ENCODE data around the gene LRP1.

DNA sequence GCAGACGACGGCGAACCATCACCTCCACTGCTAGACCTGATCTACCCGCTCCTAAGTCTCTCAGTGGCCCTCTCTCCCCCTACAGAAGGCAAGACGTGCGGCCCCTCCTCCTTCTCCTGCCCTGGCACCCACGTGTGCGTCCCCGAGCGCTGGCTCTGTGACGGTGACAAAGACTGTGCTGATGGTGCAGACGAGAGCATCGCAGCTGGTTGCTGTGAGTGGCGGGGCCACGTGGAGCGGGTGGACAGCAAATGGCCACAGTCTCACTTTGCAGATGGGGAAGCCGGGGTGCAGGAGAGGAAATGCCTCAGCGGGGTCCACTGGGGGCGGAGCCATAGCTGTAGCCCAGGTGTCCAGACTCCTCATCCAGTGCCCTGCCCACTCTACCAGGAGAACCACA is 66.9 kb downstream of the LRP1 start:
- TF ChIP-seq, protein P1, sequence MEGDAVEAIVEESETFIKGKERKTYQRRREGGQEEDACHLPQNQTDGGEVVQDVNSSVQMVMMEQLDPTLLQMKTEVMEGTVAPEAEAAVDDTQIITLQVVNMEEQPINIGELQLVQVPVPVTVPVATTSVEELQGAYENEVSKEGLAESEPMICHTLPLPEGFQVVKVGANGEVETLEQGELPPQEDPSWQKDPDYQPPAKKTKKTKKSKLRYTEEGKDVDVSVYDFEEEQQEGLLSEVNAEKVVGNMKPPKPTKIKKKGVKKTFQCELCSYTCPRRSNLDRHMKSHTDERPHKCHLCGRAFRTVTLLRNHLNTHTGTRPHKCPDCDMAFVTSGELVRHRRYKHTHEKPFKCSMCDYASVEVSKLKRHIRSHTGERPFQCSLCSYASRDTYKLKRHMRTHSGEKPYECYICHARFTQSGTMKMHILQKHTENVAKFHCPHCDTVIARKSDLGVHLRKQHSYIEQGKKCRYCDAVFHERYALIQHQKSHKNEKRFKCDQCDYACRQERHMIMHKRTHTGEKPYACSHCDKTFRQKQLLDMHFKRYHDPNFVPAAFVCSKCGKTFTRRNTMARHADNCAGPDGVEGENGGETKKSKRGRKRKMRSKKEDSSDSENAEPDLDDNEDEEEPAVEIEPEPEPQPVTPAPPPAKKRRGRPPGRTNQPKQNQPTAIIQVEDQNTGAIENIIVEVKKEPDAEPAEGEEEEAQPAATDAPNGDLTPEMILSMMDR (conservative IDR thresholded peaks at IDR 0.05; ENCODE audit: low read depth, low read length), result no peak
- no peak for TF ChIP-seq EZH2 (IDR thresholded peaks at IDR 0.05; ENCODE audit: low read length, unreplicated experiment)
